HepG2 (cell line): ENCODE results near the gene COQ8B. TPM values are rescaled to one million over a fixed set of nuclear protein-coding genes. Genes with fewer than 3 reads are reported as not detected.
A peak's percentile ranks its signal among the peaks of the same experiment; 100 is the strongest.

ENCODE experiments used
- ERF ChIP-seq: IDR thresholded peaks from 2 replicates; pipeline ENCODE4 v1.6.1; 2018; ENCODE audit warnings: missing biosample characterization, missing genetic modification reagents
- HES4 ChIP-seq: sonication (generic); formaldehyde crosslinking; IDR thresholded peaks from 2 replicates; pipeline ENCODE4 v1.9.0; 2021; ENCODE audit warnings: mild to moderate bottlenecking, missing genetic modification reagents, borderline replicate concordance
- MYC ChIP-seq: sonication (generic); formaldehyde crosslinking; IDR thresholded peaks from 2 replicates; pipeline ENCODE4 v1.9.0; 2021; ENCODE audit warnings: missing genetic modification reagents, borderline replicate concordance
- PHF8 ChIP-seq: sonication (generic); formaldehyde crosslinking; IDR thresholded peaks from 2 replicates; pipeline ENCODE4 v1.5.0; 2020; ENCODE audit warnings: missing genetic modification reagents
- SMAD9 ChIP-seq: sonication (generic); formaldehyde crosslinking; IDR thresholded peaks from 2 replicates; pipeline ENCODE4 v1.5.1; 2020; ENCODE audit warnings: mild to moderate bottlenecking, missing genetic modification reagents
- TEAD3 ChIP-seq: optimal IDR thresholded peaks from 2 replicates; pipeline ENCODE3; 2016; ENCODE audit warnings: borderline replicate concordance
- WIZ ChIP-seq: sonication (generic); formaldehyde crosslinking; IDR thresholded peaks from 2 replicates; pipeline ENCODE4 v1.5.1; 2020; ENCODE audit warnings: mild to moderate bottlenecking, missing genetic modification reagents
- YEATS2 ChIP-seq: sonication (generic); formaldehyde crosslinking; IDR thresholded peaks from 2 replicates; pipeline ENCODE4 v1.4.0; 2020; ENCODE audit warnings: missing genetic modification reagents, borderline replicate concordance
- ZFAT ChIP-seq: sonication (generic); formaldehyde crosslinking; conservative IDR thresholded peaks from 2 replicates; pipeline ENCODE4 v1.8.1; 2023; ENCODE audit warnings: missing genetic modification reagents, inconsistent platforms
- ZNF414 ChIP-seq: sonication (generic); formaldehyde crosslinking; IDR thresholded peaks from 2 replicates; pipeline ENCODE4 v1.5.0; 2020; ENCODE audit warnings: missing genetic modification reagents
- polyA plus RNA-seq, 8 experiments: library from polyadenylated mRNA; depleted of rRNA in 3 of 8; stranded (reverse) in 7 of 8; unstranded in 1 of 8; fragments of >200 nt; fragmentation: Illumina TruSeq in 4 of 8; extraction: Trizol in 4 of 8; gene quantifications; 2 replicates each; pipeline versions ENCODE4 v1.2.1 to v1.2.3, GENCODE V29; 2011 to 2016; ENCODE audit warnings: low read depth in 4 of 8, missing spikeins in 1 of 8, mixed read lengths in 1 of 8; ENCODE audit not compliant: insufficient read depth in 1 of 8
- total RNA-seq, 5 experiments: library from RNA; depleted of rRNA; stranded (reverse); fragments of >200 nt; fragmentation: Illumina TruSeq; extraction: Trizol; gene quantifications; 2 replicates each; pipeline ENCODE4 v1.2.3, GENCODE V29; 2016; ENCODE audit warnings: low read depth in 1 of 5
- TF ChIP-seq, protein P1 (sequence below): IDR thresholded peaks from 2 replicates; pipeline ENCODE4 v1.6.1; 2016; ENCODE audit warnings: low read depth
- TF ChIP-seq, protein P2 (sequence below), 2 experiments: IDR thresholded peaks; 2 replicates each; pipeline ENCODE4 v1.6.1; 2011 to 2012; ENCODE audit warnings: low read length in 2 of 2, borderline replicate concordance in 1 of 2, low read depth in 1 of 2, mild to moderate bottlenecking in 1 of 2, moderate library complexity in 1 of 2
- TF ChIP-seq, protein P3 (sequence below): sonication (generic); formaldehyde crosslinking; IDR thresholded peaks from 2 replicates; pipeline ENCODE4 v1.5.1; 2020; ENCODE audit warnings: mild to moderate bottlenecking, missing genetic modification reagents, moderate library complexity

COQ8B gene
- total and polyA plus RNA-seq, 2 of the 13 experiments (the other 11 are each of a cell fraction or from before 2014, with no cell fraction given), result 12.3 to 17.2 TPM

GRCh38 chr19:40702337-40703012 is 14.2 kb downstream of the COQ8B start (continued):
- TF ChIP-seq, protein P1, sequence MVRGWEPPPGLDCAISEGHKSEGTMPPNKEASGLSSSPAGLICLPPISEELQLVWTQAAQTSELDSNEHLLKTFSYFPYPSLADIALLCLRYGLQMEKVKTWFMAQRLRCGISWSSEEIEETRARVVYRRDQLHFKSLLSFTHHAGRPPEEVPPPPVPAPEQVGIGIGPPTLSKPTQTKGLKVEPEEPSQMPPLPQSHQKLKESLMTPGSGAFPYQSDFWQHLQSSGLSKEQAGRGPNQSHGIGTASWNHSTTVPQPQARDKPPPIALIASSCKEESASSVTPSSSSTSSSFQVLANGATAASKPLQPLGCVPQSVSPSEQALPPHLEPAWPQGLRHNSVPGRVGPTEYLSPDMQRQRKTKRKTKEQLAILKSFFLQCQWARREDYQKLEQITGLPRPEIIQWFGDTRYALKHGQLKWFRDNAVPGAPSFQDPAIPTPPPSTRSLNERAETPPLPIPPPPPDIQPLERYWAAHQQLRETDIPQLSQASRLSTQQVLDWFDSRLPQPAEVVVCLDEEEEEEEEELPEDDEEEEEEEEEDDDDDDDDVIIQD, result no peak
- TF ChIP-seq ZNF414 (no peak), HES4 (CRISPR knock-in tag) (no peak), ERF (CRISPR knock-in tag) (no peak), PHF8 (CRISPR knock-in tag) (peak; percentile 21; the same call in 1 of the 2 replicates), MYC (CRISPR knock-in tag) (peak; percentile 53; the same call in 1 of the 2 replicates), WIZ (CRISPR knock-in tag) (no peak), TEAD3 (CRISPR knock-in tag) (peak; percentile 30), SMAD9 (CRISPR knock-in tag) (no peak), ZFAT (no peak), YEATS2 (no peak)
- TF ChIP-seq, protein P2, sequence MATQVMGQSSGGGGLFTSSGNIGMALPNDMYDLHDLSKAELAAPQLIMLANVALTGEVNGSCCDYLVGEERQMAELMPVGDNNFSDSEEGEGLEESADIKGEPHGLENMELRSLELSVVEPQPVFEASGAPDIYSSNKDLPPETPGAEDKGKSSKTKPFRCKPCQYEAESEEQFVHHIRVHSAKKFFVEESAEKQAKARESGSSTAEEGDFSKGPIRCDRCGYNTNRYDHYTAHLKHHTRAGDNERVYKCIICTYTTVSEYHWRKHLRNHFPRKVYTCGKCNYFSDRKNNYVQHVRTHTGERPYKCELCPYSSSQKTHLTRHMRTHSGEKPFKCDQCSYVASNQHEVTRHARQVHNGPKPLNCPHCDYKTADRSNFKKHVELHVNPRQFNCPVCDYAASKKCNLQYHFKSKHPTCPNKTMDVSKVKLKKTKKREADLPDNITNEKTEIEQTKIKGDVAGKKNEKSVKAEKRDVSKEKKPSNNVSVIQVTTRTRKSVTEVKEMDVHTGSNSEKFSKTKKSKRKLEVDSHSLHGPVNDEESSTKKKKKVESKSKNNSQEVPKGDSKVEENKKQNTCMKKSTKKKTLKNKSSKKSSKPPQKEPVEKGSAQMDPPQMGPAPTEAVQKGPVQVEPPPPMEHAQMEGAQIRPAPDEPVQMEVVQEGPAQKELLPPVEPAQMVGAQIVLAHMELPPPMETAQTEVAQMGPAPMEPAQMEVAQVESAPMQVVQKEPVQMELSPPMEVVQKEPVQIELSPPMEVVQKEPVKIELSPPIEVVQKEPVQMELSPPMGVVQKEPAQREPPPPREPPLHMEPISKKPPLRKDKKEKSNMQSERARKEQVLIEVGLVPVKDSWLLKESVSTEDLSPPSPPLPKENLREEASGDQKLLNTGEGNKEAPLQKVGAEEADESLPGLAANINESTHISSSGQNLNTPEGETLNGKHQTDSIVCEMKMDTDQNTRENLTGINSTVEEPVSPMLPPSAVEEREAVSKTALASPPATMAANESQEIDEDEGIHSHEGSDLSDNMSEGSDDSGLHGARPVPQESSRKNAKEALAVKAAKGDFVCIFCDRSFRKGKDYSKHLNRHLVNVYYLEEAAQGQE (IDR thresholded peaks at IDR 0.05; ENCODE audit: borderline replicate concordance in 1 of 2, low read depth in 1 of 2, low read length in 2 of 2), result no peak
- TF ChIP-seq, protein P3, sequence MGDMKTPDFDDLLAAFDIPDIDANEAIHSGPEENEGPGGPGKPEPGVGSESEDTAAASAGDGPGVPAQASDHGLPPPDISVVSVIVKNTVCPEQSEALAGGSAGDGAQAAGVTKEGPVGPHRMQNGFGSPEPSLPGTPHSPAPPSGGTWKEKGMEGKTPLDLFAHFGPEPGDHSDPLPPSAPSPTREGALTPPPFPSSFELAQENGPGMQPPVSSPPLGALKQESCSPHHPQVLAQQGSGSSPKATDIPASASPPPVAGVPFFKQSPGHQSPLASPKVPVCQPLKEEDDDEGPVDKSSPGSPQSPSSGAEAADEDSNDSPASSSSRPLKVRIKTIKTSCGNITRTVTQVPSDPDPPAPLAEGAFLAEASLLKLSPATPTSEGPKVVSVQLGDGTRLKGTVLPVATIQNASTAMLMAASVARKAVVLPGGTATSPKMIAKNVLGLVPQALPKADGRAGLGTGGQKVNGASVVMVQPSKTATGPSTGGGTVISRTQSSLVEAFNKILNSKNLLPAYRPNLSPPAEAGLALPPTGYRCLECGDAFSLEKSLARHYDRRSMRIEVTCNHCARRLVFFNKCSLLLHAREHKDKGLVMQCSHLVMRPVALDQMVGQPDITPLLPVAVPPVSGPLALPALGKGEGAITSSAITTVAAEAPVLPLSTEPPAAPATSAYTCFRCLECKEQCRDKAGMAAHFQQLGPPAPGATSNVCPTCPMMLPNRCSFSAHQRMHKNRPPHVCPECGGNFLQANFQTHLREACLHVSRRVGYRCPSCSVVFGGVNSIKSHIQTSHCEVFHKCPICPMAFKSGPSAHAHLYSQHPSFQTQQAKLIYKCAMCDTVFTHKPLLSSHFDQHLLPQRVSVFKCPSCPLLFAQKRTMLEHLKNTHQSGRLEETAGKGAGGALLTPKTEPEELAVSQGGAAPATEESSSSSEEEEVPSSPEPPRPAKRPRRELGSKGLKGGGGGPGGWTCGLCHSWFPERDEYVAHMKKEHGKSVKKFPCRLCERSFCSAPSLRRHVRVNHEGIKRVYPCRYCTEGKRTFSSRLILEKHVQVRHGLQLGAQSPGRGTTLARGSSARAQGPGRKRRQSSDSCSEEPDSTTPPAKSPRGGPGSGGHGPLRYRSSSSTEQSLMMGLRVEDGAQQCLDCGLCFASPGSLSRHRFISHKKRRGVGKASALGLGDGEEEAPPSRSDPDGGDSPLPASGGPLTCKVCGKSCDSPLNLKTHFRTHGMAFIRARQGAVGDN (CRISPR knock-in tag), result peak; percentile 73
